GM19240 (cell line): ENCODE measurements around the gene RPS14.

Source experiments
- DNase-seq: peaks from one replicate; pipeline ENCODE4 v3.0.0; 2011; ENCODE audit warnings: low spot score; ENCODE audit not compliant: insufficient read length

RPS14 gene

DNA sequence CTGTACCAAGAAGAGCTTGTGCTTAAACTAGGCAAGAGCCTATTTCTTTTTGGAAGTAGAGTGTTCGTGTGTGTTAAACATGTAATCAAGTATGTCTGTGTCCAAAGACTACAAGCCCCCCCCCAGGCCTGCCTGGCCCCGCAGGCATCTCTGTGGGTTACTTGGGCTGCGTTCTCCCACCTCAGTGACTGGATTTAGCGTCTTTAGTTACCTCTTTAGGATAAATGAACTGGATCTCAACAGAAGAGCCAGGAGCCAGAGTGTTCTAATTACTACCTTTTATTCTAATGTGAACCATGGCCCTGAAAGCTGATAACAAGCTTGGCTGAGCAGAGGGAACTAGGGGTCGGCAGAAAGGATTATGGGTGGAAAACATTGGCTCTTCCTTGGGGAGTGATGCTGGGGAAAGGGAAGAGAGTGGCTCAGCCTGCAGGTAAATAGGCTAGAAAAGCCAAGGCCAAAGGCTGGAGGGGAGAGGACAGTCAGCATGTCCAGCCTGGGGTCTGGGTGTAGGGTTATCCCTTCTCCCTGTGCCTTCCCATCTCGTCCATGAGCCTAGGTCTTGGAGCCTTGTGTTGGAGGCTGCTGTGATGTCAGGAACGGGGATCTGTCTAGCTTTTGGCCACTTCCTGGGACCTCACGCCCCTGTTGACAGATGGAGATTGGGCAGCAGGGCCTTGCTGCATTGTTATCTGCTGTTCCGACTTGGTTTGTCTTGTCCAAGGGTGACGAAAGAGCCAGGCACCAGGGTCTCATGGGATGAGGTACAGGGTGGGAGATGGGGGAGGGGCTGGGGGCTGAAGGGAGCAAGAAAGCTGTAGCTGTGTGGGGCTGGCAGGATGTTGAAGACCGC is 47.9 kb downstream of the RPS14 start:
- no peak for DNase-seq

DNA sequence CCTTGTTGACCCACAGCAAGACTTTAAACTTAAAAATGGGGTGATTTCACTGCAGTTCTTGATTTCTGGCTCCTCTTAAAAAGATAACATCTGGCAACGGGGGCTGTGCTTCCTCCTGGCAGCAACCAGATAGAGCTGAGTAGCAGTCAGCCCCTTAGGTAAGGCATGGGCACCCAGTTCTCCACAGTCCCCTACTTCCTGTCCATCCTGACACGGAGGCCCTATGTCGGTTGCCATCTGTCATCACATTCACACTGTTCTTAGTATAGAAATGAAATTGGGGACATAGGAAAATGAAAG is 48.5 kb downstream of the RPS14 start:
- no peak for DNase-seq

DNA sequence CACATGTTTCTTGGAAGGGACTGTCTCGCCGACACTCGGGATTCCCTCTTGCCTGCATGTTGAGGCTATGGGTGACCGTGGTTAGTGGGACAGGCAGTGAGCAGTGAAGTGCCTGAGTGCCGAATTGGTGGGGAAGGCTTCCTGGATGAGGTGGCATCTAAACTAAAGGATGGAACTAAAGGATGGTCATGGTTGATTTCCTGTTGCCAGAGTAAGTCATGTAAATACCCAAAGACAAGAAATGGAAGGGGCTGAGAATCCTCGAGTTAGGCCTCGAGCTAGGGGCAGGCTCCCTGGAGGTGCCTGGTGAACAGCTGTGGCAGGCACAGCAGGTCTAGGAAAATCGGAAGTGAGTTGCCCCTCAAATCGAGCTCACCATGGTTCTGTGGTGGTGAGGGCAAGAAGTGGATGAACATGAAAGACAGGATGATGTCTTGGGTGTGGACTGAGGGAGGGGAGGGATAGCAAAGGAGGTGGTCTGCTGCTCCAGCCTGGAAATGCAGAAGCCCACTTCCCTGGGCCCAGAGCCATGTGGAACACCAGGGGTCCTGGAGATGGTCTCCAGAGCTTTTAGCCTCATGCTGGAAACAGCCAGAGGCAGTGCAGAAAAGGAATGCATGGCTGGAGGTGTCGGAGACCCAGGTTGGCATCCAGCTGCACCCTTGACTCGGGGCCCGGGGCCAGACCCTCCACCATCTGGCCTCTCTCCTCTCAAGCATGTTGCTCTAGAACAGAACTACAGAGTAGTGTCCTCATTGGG is 49.0 kb downstream of the RPS14 start:
- no peak for DNase-seq

DNA sequence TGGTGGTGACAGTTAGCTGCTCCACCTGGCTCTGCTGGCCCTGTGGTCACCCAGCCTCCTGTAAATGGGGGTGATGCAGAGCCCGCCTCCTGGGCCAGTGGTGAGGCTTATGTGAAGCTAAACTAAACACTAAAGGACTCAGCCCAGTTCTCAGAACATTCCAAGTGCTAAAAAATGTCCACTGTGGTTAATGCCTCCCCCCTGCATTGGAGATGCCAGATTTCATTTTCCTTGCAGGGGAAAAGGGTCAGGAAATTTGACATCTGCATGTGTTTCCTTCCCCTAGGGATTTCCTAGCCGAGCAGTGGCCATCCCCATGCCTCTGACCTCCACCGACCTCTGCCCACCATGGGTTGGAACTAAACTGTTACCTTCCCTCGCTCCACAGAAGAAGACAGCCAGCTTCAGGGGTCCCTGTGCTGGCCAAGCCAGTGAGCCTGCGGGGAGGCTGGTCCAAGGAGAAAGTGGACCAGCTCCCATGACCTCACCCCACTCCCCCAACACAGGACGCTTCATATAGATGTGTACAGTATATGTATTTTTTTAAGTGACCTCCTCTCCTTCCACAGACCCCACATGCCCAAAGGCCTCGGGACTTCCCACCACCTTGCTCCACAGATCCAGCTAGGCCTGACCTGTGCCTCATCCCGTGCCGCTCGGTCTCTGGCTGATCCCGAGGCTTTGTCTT is 49.9 kb downstream of the RPS14 start:
- no peak for DNase-seq

DNA sequence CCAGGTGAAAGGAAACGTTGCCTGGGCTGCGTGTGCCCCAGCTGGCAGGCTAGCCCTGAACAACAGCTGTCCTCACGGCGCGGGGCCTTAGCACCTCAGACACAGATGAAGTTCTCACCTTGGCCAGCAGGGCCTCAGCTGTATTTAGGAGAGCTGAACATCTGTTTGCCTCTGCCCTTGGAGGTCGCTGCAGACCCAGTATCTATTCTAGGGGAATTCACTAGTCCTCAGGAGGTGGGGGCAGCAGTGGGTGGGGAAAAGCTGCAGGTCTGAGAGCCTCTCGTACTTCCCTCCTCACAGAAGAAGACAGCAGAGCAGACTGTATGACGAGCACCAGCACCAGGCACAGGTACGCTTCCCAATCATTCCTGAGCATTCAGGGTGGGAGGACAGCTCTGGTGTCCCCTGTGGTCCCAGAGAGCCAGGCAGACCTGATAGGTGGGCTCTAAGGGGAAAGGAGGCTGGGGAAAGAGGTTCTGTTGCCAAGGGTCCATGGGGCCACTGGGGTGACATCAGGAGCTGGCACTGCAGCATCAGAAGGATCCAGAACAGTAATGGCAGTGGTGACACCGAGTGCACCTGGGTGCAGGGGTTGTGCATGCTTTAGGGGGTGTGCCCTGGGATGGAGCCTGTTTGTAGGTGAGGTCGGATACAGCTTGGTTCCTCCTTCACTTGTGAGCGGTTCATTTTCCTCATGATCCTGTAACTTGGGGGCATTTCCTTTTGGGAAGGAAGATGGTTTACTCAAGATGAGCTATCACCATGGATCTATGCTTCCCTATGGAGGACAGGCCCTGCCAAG is 50.6 kb downstream of the RPS14 start:
- peak; percentile 83 for DNase-seq

DNA sequence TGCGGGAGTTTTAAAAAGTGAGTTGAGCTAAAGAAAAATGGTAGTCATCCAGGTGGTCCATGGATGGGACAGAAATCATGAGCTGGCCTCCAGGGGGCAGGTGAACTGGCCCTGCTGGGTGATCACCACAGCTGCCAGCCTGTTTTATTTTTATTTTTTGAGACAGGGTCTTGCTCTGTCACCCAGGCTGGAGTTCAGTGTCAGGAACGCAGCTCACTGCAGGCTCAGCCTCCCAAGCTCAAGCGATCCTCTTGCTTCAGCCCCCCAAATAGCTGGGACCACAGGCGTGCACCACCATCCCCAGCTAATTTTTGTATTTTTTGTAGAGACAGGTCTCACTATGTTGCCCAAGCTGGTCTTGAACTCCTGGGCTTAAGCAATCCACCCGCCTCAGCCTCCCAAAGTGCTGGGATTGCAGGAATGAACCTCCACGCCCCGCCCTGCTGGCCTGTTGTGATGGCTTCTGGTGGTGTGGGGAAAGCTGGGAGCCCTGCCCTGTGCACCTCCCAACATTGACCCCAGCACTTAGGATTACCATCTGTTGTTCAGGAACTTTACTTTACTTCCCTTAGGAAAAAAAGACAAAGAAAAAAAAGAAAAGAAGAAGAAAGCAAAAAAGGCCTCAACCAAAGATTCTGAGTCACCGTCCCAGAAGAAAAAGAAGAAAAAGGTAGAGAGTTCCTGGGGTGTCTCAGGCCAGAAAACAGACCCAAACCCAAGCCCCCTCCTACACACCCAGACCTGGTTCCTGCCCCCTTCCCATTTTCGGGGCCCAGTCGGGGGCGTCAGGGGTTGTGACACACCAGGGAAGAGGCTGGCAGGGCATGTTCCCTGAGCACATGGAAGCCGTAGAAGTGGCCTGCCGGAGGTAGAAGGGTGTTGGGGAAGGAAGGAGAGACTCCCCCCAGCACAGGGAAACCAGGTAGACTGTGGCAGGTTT is 51.5 kb downstream of the RPS14 start:
- DNase-seq, result no peak

DNA sequence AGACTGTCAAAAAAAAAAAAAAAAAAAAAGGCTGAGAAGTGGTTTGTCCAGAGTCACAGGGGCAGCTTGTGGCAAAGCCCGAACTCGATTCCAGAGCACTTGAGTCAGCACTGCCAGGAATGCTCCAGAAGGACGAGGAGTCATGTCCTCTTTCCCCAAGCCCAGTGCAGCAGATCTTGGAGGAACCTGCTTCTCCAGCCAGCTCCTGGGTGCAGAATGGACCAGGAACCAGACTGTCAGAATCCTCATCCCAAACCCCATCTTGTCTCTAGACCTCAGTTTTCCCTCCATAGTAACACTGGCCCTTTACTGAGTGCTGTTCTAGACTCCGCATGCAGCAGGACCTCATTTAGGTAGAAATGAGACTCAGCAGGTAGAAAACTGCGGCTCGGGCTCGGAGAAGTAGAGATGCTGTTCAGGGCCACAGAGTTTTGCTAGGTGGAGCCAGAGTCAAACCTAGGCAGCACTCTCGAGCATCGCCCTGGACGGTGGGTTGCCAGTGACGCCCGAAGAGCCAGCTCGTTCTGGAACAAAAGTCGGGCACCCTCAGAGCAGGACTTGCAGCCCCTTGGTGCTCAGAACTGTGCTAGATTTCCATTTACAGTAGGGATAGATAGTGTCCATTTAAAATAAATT is 52.3 kb downstream of the RPS14 start:
- no peak for DNase-seq

DNA sequence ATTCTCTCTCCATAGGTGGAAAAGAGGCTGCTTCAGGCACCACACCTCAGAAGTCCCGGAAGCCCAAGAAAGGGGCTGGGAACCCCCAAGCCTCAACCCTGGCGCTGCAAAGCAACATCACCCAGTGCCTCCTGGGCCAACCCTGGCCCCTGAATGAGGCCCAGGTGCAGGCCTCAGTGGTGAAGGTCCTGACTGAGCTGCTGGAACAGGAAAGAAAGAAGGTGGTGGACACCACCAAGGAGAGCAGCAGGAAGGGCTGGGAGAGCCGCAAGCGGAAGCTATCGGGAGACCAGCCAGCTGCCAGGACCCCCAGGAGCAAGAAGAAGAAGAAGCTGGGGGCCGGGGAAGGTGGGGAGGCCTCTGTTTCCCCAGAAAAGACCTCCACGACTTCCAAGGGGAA is 53.3 kb downstream of the RPS14 start:
- DNase-seq, result no peak

DNA sequence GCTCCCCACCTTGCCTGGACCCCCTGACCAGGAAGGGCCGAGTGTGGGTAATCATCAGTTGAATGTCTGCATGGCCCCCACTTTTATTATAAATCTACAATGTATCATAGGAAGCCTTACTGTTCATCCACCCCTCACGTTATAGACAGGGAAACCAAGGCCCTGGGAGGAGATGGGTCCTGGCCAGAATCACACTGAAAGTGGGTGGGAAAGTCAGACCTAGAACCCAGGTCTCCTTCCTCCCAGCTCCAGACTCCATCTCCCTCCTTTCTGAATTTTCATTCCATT is 53.9 kb downstream of the RPS14 start:
- DNase-seq, result no peak

DNA sequence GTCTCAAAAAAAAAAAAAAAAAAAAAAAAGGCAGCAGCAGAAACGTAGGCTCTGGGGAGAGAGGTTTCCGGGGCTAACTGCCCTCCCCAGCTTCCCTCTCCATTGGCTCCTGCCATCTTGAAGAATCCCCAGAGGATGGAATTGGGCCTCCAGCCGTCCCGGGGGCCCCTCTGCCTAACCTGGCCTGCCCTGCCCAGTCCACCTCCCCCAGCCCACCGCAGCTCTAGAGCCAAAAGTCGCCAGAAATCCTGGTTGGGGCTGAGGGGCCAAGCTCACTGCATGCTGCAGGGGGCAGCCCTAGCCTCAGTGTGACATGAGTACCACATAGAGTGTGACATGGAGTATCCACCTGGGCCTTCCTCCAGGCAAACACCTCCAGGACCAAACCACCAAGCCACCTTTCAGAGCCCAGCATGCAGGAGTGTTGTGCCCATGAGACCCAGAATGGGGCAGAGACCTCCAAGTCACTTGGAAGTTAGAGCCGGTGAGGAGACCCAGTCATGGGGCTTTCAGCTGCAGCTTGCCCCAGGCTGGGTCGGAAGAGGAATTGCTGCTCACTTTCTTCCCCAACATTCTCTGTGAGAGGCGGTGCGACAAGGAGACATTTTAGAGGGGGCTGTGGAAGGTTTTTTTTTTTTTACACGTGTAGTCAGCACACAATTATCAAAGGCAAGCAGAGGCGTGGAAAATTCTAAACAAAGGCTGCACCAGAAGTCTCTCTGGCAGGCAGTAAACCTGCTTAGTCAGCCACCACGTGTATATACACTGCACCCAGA is 54.4 kb downstream of the RPS14 start:
- no peak for DNase-seq

DNA sequence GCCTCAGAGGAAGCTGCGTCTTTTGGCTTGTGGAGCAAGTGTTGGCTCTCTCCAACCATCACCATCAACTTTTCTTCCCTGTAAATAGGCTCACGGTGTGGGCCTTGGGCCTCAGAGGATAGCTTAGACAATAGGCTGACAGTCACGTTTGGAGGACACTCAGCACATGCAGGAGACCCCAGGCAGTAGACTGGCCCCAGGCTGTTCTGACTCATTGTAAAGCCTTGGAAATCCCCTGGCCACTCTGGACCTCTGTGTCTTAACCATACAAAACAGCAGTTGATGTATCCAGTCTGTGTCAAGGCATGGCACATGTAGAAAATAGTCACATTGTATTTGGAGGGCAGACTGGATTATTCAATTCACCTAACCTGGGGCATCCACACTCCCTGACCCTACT is 55.4 kb downstream of the RPS14 start:
- DNase-seq, result no peak

DNA sequence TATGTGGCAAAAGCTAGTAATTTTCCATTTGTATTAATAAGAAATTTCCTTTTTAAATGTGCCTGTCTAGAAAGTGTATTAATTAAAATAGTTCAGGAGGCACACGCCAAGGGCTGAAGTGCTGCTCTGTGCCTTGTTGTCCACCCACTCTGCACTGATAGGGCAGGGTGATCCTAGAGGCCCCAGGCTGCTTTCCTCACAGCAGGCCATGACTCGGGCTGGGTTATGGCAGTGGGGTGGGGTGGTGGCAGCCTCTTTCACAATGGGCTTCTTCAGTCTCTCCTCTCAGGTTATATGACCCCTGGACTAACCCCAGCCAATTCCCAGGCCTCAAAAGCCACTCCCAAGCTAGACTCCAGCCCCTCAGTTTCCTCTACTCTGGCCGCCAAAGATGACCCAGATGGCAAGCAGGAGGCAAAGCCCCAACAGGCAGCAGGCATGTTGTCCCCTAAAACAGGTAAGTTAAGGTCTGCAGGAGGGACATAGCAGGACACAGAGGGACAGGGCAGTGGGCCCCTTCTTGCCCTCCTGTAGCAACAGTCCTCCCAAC is 56.4 kb downstream of the RPS14 start:
- DNase-seq, result no peak

DNA sequence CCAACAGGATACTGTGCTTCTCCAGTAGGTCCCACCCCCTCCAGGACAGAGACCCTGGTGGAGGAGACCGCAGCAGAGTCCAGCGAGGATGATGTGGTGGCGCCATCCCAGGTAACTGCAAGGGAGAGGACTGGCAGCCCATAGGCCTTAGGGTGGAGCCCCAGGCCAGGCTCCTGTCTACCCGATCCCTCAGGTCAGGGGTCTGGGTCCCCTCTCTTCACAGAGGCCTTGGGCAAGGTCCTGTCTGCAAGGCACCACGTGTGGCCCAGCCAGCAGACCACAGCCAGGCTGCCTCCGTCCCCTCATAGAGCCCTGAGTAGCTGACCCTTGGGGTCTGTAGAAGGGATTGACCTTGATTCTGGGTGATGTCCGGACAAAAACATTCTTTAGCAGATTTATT is 56.9 kb downstream of the RPS14 start:
- no peak for DNase-seq
